Upper lobe of left lung (tissue), 6 donors: ENCODE data around the gene PML. TPM values are rescaled to one million over a fixed set of nuclear protein-coding genes. Genes with fewer than 3 reads are reported as not detected.

ENCODE experiments used
- ATAC-seq, 2 donors: fragments of 200-7000 bp; cut with Tn5 transposase; one replicate each; pipeline ENCODE4 v1.9.1; 2022; ENCODE audit warnings: mild to moderate bottlenecking in 2 of 2, moderate library complexity in 2 of 2; ENCODE audit not compliant: low FRiP score in 2 of 2
- DNase-seq, 2 donors: peaks; one replicate each; pipeline ENCODE4 v3.0.0-alpha.2; 2019 to 2020
- H3K27ac ChIP-seq, 4 donors: fragments of 200-600 bp; sonication (generic); one replicate each; pipeline ENCODE4 v1.5.1; 2016 to 2019
- H3K27me3 ChIP-seq, 4 donors: fragments of 200-600 bp; sonication (generic); one replicate each; pipeline ENCODE4 v1.5.1; 2017 to 2019
- H3K36me3 ChIP-seq, 4 donors: fragments of 200-600 bp; sonication (generic); one replicate each; pipeline ENCODE4 v1.5.1; 2016 to 2019
- H3K4me1 ChIP-seq, 4 donors: fragments of 200-600 bp; sonication (generic); one replicate each; pipeline ENCODE4 v1.5.1; 2018 to 2019
- H3K4me3 ChIP-seq, 4 donors: fragments of 200-600 bp; sonication (generic); one replicate each; pipeline ENCODE4 v1.5.1; 2017 to 2019; ENCODE audit warnings: mild to moderate bottlenecking in 2 of 4, moderate library complexity in 1 of 4
- H3K9me3 ChIP-seq, 4 donors: fragments of 200-600 bp; sonication (generic); one replicate each; pipeline ENCODE4 v1.5.1; 2018 to 2019
- CTCF ChIP-seq, 6 experiments: fragments of 450-650 bp in 4 of 6; fragments of 200-600 bp in 2 of 6; sonication (generic) in 2 of 6; IDR thresholded peaks; one replicate each; pipeline ENCODE4 v1.5.1; 2016 to 2019; ENCODE audit warnings: antibody characterized with exemption in 6 of 6
- EP300 ChIP-seq, 4 donors: sonication (generic); formaldehyde crosslinking; IDR thresholded peaks; one replicate each; pipeline ENCODE4 v1.5.1; 2017; ENCODE audit warnings: antibody characterized with exemption in 4 of 4, control low read depth in 2 of 4
- POLR2A ChIP-seq, 4 donors: fragments of 450-650 bp; IDR thresholded peaks; one replicate each; pipeline ENCODE4 v1.5.1; 2016 to 2017; ENCODE audit warnings: antibody characterized with exemption in 4 of 4, mild to moderate bottlenecking in 2 of 4
- POLR2AphosphoS5 ChIP-seq, 2 donors: sonication (generic); formaldehyde crosslinking; IDR thresholded peaks; one replicate each; pipeline ENCODE4 v1.5.1; 2017; ENCODE audit warnings: antibody characterized with exemption in 2 of 2
- WGBS, 2 donors: methylation state at CpG; one replicate each; pipeline ENCODE4 v1.1.5; 2017 to 2018; 5-methylcytosine and 5-hydroxymethylcytosine counted together
- total RNA-seq, 6 donors: library from RNA; depleted of rRNA in 4 of 6; stranded (reverse); fragments of >200 nt in 4 of 6; gene quantifications; one replicate each; pipeline versions ENCODE4 v1.1.0 to v1.2.1, GENCODE V29; 2016 to 2021
- donor health status: DM: no; HTN: no; CAD: no; lungs with moderate emphysema.
- donor health status: DM: no; HTN: yes; CAD: no; lungs with severe emphysema.

PML gene
- total RNA-seq, 6 donors from 2014 or later = 63.1 to 247 (median 92.9) TPM

DNA sequence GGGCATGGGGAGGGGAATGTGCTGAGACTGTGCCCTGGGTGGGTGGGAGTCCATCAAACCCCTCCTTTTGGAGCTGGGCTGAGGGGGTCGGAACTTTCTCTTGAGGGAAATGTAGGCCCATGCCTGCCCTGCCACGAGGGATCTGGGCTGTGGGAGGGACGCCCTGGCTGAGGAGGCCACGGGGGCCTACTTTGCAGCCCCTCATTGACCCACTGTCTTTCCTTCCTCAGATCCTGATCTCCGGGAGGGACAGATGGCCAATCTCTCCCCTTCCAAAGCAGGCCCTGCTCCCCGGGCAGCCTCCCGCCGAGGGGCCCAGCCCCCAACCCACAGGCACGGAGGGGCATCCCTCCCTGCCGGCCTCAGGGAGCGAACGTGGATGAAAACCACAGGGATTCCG, 42.9 kb upstream of the PML start:
- DNase-seq = peak in 1 of 2 donors; percentile 76
- 52 to 66% methylated on average over 11 to 13 of the region's 13 CpGs for WGBS, 2 donors
- Histone ChIP-seq H3K4me1 (peaks cover 11 to 17% (median 13%) of the 10 kb centered on the region in 4 donors), H3K4me3 (no peak overlapping the region), H3K27me3 (no peaks in the 10 kb centered on the region), H3K27ac (peak overlapping the region; percentile 77 to 88 (median 87)), H3K9me3 (no peaks in the 10 kb centered on the region), H3K36me3 (no peaks in the 10 kb centered on the region)
- no peak for ATAC-seq
- TF ChIP-seq CTCF (IDR thresholded peaks at IDR 0.05) = no peak
- peak in 1 of 2 donors; percentile 1 for TF ChIP-seq POLR2AphosphoS5 (IDR thresholded peaks at IDR 0.05)

GRCh38 chr15:73952171-73952912, 42.2 kb upstream of the PML start:
- no peaks in the 10 kb centered on the region for H3K27me3 ChIP-seq
- peak overlapping the region; percentile 77 to 88 (median 87) for H3K27ac ChIP-seq
- no peak overlapping the region for H3K4me3 ChIP-seq
- no peaks in the 10 kb centered on the region for H3K9me3 ChIP-seq
- DNase-seq (peak in 1 of 2 donors; percentile 67), ATAC-seq (no peak)
- no peaks in the 10 kb centered on the region for H3K36me3 ChIP-seq
- H3K4me1 ChIP-seq = peaks cover 11 to 21% (median 13%) of the 10 kb centered on the region in 4 donors
- TF ChIP-seq POLR2AphosphoS5 (IDR thresholded peaks at IDR 0.05) (no peak), EP300 (IDR thresholded peaks at IDR 0.05) (no peak), POLR2A (IDR thresholded peaks at IDR 0.05) (no peak), CTCF (IDR thresholded peaks at IDR 0.05) (no peak)
- 87 to 92% methylated on average over 17 to 18 of the region's 21 CpGs for WGBS, 2 donors

DNA sequence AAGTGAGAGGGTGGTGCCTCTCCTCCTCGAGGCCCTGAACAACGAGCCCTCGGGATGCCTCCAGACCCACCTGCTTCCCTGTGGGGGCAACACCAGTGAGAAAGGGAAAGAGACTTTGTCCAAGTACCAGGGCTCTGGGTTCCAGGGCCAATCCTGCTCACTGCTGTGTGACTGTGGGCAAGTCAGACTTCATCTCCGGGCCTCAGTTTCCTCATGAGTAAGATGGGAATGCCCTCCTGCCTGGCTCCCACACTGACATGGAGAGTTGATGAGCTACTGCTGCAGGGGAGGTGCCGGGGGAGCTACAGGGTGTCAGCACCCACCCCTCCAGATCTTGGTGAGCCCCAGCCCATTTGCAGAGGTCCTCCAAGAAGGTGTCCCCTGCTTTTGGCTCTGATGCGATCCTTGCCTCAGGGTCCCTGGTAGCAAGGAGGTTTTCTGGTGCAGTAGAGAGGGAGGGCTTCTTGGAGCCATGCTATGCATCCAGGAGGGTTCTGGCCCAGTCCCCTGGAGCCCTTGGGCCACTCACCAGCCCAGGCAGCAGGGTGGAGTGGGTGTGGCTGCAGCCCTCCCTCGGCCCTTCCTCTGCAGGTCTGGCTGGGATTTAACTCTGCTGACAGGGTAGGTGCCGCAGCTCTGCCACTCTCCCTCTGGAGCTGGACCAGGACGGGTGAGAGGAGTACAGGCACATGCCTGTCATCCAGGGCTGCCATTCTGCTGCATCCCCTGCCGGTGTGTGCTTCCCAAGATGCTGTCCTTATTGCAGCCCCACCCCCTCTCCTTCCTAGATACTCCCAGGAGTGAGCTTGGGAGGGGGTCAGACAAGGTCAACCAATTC, 41.4 kb upstream of the PML start:
- no peak for DNase-seq
- Histone ChIP-seq H3K27ac (peak overlapping the region in 3 of 4 donors; percentile 87 to 88 (median 87)), H3K9me3 (no peaks in the 10 kb centered on the region), H3K4me3 (no peak overlapping the region), H3K36me3 (no peaks in the 10 kb centered on the region), H3K27me3 (no peaks in the 10 kb centered on the region), H3K4me1 (peaks cover 11 to 21% (median 13%) of the 10 kb centered on the region in 4 donors)
- TF ChIP-seq POLR2AphosphoS5 (IDR thresholded peaks at IDR 0.05) (no peak), POLR2A (IDR thresholded peaks at IDR 0.05) (no peak), EP300 (IDR thresholded peaks at IDR 0.05) (no peak), CTCF (IDR thresholded peaks at IDR 0.05) (no peak)
- no peak for ATAC-seq
- WGBS, 2 donors = 88% methylated on average over 6 to 10 of the region's 10 CpGs

- DNase-seq (peak in 1 of 2 donors; percentile 41), ATAC-seq (no peak)
- WGBS, 2 donors = 93% methylated on average over 18 to 25 of the region's 27 CpGs
- no peaks in the 10 kb centered on the region for H3K9me3 ChIP-seq
- peaks cover 11 to 21% (median 13%) of the 10 kb centered on the region in 4 donors for H3K4me1 ChIP-seq
- no peaks in the 10 kb centered on the region for H3K27me3 ChIP-seq
- H3K4me3 ChIP-seq = no peak overlapping the region
- H3K36me3 ChIP-seq = no peaks in the 10 kb centered on the region
- H3K27ac ChIP-seq = no peak overlapping the region
- TF ChIP-seq POLR2A (IDR thresholded peaks at IDR 0.05) (no peak), EP300 (IDR thresholded peaks at IDR 0.05) (no peak), POLR2AphosphoS5 (IDR thresholded peaks at IDR 0.05) (no peak), CTCF (IDR thresholded peaks at IDR 0.05) (no peak)
Measured at GRCh38 chr15:73954188-73955145, 40.0 kb upstream of the PML start.
